Stimulated activated CD4-positive, alpha-beta T cell treated with anti-CD3 and anti-CD28 coated beads, Interleukin-1b, Interleukin-23, amount 100 ng/mL, for 1 hour (primary cell): Measurements from ENCODE around the gene DES.

Experiments used
- DNase-seq, 2 donors: peaks; one replicate each; pipeline ENCODE4 v3.0.0-alpha.2; 2020; ENCODE audit warnings: low read depth in 2 of 2

DES gene

DNA sequence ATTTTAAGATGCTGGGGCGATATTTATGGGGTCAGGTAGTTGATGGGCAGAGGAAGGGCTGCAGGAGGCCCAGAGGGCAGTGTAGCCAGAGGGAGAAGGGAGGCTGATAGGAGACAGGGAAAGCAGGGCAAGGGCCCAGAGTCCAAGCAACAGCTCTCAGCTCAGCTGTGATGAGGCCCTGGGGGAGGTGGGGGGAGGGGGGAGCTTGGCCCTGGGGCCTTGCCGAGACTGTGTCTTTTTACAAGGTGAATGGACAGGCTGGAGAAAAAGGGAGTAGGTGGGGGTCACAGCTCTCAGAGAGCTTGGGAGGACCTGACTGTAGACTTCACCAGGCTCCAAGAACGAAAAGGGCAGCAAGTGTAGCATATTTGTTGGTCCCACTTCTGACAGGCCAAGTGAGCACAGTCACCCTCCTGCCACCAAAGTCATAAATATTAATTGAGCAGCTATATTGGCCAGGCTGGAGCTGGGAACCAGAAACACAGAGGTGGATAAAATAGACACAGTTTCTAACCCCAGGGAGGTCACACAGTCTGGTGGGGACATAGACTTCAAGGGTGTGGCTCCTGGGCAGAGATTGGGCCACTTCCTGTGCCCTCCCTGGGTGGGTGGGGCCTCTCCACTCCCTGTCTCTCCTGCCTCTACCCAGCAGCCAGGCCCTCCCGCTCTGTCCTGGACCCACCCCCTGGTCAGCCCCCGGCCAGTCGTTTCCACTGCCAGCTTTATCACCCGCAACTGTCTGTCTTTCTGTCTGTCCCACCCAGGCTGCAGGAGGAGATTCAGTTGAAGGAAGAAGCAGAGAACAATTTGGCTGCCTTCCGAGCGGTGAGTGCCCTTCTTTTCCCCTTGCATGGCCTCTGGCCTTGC, 1.4 kb downstream of the DES start:
- no peak for DNase-seq

DNA sequence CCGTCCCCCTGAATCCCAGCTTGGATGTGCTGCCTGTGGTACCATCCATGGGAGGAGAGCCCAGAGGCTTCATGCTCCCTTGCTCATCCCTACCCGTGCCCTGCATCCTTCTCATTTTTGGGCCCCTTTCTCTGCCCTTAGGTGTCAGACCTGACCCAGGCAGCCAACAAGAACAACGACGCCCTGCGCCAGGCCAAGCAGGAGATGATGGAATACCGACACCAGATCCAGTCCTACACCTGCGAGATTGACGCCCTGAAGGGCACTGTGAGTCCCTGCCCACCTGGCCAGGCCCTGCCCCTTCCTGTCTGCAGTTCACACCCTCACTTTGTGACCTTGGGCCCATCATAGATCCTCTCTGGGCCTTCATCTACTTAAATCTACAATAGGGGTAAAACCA, 2.5 kb downstream of the DES start:
- no peak for DNase-seq

DNA sequence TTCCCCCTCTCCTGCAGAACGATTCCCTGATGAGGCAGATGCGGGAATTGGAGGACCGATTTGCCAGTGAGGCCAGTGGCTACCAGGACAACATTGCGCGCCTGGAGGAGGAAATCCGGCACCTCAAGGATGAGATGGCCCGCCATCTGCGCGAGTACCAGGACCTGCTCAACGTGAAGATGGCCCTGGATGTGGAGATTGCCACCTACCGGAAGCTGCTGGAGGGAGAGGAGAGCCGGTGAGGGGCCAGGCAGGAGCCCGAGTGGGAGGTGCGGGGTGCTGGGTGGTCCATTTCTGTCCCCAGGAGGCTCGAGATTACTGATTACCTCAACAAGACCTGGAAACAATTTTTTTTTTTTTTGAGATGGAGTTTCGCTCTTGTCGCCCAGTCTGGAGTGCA, 3.1 kb downstream of the DES start:
- no peak for DNase-seq

DNA sequence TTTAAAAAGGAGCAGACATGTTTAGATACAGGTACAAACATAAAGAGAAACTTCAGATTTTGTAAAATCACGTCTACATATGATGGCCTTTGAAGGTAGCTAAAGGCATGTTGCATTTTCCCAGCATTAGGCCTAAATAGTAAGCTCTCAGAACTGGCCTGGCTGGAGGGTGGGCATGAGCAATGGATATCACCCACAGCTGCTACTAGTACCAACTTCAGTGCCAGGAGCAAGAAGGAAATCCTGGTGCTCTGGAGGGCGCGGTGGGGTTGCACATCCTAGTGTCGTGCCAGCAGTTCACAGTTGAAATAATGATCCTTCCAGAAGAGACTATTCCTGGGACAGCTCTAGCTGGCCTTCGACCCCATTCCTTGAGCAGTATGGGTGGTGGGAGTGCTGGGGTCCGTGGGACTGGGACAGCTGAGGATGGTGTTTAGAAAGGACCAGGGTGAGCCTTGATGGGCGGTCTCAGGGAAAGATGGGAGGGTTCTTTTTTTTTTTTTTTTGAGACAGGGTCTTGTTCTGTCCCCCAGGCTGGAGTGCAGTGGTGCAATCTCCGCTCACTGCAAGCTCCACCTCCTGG, 4.9 kb downstream of the DES start:
- no peak for DNase-seq

DNA sequence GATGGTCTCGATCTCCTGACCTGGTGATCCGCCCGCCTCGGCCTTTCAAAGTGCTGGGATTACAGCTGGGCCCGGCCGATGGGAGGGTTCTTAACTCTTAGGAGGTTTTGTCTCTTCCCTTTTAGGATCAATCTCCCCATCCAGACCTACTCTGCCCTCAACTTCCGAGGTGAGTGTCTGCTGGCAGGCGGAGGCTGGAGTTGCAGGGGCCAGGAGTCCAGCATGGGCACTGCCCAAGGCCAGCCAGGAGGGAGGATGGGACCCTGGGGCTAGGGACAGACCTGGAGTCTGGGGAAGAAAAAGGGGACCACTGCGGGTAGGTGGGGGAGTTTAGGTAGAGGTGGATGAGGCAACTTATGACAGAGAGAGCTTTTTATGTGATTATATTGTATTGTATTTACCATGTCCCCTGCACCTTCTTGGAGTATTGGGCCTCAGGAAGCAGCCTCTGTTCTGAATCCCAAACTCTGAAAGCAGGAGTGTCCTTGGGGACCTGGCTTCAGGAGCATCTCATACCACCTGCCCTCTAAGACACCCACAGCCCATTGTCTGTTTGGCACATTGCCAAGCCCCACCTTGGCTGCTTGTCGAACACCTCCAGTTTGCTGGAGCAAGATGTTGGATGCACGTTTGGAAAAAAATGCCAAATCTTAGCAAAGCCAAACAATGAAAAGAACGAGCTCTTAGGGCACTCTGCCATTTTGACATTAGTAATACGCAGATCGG, 5.6 kb downstream of the DES start:
- DNase-seq: no peak

DNA sequence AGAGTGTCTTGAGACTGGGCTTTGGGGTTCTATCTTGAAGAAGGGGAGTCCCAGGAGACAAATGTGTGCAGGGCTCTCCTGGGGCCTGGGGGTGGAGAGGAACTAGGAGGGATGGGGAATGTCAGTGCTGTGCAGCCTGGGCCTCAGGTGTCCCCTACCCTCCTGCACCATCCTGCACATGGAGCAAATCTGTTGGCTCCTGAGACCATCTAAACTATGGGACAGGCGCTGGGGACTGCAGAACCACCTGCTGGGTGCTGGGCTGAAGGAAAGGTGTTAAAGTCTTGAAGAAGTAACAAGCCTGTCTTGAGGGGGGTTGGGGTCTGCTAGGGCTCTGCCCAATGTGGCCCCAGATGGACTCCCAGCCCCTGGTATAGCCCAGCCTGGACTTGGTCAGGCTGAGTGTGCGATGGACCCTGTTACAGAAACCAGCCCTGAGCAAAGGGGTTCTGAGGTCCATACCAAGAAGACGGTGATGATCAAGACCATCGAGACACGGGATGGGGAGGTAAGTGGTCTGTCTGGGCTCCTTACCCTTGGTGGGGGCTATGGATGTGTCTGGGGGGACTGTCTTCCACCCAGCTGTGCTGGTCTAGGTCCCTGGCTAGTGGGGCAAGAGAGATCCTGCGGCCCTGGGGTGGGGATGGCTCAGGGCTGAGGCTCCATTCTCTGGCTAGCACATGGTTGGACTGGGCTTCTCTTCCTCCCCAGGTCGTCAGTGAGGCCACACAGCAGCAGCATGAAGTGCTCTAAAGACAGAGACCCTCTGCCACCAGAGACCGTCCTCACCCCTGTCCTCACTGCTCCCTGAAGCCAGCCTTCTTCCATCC, 7.3 kb downstream of the DES start:
- DNase-seq: no peak

DNA sequence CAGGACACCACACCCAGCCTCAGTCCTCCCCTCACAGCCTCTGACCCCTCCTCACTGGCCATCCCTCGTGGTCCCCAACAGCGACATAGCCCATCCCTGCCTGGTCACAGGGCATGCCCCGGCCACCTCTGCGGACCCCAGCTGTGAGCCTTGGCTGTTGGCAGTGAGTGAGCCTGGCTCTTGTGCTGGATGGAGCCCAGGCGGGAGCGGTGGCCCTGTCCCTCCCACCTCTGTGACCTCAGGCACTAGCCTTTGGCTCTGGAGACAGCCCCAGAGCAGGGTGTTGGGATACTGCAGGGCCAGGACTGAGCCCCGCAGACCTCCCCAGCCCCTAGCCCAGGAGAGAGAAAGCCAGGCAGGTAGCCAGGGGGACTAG, 7.9 kb downstream of the DES start:
- no peak for DNase-seq

DNA sequence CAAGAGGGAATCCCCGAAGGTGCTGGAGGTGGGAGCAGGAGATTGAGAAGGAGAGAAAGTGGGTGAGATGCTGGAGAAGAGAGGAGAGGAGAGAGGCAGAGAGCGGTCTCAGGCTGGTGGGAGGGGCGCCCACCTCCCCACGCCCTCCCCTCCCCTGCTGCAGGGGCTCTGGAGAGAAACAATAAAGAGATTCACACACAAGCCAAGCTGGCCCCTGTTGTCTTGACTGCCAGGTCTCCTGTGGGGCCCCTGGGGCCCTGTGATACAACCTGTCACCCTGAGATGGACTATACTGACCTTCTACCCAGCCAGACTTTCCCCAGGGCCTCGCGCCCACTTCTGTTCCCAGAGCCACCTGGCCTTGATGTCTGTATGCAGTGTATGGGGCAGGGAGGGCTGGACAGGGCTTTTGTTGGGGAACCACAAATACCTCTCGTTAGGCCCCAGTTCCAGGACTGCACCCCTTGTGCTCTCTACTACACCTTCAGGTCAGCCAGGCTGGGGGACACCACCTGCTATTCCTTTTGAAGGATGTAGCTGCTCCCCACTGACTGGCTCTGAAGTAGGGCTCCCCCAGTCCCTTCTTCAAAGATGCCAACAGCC, 8.5 kb downstream of the DES start:
- no peak for DNase-seq

DNA sequence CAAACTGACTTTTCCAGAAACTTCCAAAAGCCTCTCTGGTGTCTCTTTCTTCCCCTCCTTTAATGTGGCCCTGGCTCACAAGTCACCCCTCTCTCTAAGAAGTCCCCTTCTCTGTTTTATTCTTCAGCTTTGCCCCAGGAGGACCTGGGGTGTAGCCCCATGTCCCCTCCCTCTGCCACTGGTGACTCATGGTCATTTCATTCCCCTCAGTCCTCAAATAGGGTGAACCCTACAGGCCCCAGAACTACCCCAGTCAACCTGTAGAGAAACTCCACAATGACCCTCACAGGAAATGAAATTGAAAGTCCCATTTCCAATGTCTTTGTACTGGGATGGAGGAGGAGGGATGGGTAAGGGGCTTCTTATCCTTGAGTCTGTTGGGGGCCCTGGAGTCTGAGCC, 10.3 kb downstream of the DES start:
- DNase-seq: no peak

DNA sequence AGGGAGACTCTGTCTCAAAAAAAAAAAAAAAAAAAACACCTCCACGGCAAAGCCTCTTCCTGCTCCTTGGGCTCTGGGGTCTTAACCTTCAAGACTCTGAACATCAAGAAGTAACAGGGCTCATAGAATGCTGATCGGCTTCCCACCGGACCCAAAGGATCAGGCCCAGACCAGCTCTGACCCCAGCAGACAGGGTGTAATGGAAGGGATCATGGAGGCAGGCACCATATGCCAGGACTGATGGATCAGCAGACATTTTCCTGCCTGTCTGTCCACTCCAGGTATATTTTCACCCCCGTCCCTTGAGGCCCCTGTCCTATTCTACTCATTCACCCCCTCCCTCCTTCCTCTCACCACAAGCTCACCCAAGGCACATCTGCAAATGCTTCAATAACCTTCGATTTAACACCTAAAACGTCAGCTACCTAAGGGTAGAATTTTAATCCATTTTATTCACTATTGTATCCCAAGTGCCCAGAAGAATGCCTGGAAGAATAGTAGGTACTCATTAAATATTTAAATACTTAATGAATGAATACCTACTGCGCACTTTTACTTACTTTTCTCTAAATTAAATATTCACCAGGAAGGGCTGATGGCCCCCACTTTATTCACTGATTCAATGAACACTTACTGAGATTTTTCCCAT, 11.9 kb downstream of the DES start:
- DNase-seq: no peak

DNA sequence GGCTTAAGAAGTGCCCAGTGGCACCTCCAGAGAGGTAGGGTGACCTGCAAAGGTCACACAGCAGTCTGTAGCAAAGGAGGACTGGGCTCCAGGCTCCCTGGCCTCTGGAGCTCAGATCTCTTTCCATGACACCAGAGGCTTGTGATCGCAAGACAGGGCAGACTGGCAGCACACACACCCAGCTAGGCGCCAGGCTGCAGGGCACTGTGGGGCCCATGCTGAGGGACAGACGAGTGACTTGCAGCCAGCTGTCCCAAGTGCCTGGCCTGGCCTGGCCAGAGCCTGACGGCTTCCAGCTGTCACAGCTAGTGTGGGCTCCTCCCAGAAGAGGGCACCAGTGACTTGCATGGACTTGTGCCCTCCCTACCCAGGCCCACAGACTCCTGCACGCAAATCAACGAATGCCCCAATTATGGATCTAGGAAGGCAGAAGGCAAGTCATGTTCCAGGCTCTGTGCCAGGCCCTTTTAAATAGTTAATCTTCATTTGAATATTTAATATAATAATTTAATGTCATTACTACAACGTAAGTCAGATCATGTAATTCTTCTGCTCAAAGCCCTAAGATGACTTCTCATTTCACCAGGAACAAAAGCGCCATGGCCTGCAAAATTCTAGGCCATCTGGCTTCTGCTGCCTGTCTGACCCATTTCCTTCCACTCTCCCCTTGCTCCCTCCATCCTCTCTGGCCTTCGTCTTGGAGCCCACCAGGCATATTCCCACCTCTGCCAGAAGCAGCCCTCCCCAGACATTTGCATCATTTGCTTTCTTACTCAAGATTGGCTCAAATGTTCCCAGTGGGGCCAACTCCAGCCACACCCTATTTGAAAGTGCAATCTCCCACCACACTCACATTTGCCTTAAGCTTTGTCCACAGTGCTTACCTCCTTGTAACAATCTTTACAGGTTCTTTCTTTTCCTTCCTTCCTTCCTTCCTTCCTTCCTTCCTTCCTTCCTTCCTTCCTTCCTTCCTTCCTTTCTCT, 12.7 kb downstream of the DES start:
- DNase-seq: no peak

DNA sequence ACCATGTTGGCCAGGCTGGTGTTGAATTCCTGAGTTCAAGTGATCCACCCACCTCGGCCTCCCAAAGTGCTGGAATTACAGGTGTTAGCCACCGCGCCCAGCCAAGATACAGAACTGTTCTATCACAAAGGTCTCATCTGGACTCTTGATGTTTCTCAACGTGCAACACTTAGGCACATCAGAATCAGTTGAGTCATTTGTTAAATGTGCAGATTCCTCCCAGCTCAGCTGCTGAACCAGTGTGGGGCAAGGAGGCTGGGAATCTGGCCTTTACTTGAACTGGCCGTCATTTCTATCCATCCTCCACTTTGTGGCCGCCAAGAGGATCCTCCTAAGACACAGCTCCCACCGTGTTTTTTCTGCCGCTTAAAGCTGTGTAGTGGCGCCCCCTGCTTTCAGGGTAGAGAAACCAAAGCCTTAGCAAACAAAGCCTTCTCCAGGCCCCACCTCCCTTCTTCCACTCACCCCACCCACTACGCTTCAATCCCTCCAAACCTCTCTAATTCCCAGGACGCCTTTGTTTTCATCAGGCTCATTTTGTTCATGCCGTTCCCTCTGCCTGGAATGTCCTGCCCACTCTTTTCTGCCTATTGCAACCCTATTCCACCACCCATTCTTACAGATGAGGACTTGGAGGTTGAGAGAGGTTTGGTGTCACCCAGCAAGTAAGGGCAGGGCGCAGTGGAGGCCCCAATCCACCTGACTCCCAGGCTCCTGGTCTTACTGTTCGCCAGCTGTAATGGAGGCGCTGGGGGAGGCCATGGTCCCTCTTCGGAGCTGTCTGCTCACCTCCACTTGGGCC, 15.7 kb downstream of the DES start:
- DNase-seq: no peak

DNA sequence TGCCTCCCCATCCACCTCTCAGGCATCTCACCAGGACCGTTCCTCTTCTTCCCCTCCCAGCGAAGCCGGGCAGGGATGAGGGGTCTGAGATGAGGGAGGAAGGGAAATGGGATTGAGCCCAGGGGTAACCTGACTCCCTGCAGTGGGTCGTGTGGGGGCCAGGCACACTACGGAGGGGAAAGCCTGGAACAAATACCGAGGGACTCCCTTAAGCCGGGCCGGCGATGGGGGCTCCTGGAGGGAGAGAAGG, 16.2 kb downstream of the DES start:
- no peak for DNase-seq

DNA sequence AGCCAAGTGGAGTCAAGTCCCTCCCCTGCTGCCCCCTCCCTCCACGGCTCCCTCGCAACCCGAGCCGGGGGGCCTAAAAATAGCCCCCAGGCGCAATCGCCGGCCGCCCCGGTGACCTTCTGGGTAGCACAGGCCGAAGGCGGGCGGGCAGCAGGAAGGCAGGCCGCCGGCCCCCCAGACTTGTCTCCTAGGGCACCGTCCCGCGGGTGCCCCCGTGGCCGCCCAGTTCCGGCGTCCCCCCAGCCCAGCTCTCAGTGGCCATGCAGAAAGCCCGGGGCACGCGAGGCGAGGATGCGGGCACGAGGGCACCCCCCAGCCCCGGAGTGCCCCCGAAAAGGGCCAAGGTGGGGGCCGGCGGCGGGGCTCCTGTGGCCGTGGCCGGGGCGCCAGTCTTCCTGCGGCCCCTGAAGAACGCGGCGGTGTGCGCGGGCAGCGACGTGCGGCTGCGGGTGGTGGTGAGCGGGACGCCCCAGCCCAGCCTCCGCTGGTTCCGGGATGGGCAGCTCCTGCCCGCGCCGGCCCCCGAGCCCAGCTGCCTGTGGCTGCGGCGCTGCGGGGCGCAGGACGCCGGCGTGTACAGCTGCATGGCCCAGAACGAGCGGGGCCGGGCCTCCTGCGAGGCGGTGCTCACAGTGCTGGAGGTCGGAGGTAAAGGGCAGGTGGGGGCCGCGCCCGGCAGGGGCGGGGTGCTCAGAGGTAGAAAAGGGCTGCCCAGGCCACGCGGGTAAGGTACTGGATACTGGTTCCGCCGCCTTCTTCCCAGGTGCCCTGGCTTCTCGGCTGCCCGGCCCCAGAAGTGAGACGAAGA, 16.7 kb downstream of the DES start, which contains the start of gene SPEG:
Gene SPEG, plus strand, starts transcription at position 126 of the 808 bp plus-strand sequence. Its CDS starts 135 bp downstream, at position 261.
- DNase-seq: no peak

DNA sequence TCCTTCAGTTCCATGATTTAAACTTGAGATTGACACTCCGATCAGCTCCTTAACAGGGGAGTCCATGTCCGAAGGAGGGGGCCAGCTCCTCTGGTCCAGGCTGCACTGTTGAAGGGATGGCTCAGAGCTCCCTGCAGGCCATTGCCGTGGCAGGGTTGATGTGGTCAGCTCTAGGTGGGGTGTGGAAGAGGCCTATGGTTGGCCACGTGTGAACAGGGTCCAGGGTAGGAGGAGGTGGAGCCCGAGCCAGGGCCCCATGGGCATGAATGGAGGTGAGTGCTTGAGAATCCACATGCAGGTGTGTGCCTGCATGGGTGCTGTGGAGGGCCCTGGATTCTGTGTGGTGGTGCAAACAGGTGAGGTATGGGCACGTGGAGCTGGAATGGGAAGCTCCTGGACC, 17.5 kb downstream of the DES start:
- no peak for DNase-seq

DNA sequence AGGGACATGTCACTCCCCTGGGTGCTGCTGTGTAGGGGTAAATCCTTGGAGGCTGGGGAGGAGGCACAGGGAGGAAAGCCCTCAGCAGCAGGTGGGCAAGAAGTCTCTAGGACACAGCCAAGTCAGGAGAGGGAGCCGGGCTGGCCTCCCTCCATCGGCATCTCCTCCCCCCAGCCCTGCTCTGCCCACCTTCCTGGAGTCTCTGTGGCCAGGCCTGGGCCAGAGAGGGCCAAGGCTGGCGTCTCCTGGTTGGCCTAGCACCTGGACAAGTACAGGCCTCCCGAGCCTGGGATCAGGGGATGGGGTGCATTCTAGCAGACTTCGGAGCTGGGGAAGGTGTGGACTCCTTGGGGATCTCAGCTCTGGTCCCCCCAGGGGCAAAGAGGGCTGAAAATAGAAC, 18.3 kb downstream of the DES start:
- DNase-seq: no peak

DNA sequence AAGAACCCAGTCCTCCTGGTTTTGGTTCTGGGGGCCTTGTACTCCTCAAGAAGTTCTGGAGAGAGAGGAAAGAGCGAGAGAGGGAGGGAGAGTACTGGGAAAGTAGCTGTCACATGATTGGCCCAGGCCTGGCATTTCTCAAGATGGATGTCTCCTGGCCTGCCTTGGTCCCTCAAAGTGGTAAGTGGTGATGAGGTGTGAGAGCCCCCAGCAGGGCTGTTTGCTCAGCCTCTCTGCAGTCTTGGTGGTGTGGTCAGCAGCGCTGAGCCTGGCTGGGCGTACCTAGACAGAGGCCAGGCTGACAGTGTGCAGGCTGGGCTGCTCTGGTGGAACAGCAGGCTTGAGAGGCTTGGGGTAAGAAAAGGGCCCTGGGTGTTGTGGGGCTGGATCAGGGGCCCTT, 19.0 kb downstream of the DES start:
- DNase-seq: no peak

DNA sequence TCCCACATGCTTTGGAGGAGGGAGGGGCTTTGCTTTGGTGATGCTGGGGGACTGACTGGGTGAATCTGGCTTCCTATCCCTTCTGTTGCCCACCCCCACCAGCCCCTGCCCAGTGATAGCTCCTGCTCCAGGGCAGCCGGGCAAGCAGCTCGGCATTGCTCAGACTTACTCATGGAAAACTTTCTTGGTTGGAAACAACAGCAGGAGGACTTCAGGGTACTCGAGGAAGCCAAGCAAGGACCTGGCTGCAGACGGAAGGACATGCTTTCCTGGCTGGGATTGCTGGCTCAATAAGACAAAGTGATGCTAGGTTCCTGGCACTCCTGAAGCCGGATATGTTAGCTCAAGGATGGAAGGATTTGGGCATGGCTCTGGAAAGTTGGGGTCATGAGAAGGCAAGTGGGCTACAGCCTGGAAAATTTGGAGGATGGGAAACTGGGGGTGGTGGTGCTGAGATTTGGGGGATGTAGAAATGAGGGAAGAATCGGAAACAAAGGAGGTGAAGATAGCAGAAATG, 19.6 kb downstream of the DES start:
- no peak for DNase-seq
